Lower lobe of right lung (tissue), 2 donors: ENCODE results near the gene WDR27. TPM values are rescaled to one million over a fixed set of nuclear protein-coding genes. Genes with fewer than 3 reads are reported as not detected.
"Not testable (repeated sequence)": the region's sequence is repeated elsewhere in the genome, so short reads cannot be mapped to it uniquely, and the experiment has no call there.

Source experiments
- ATAC-seq, 2 donors: fragments of 200-7000 bp; cut with Tn5 transposase; one replicate each; pipeline ENCODE4 v1.9.1; 2020 to 2022; ENCODE audit warnings: mild to moderate bottlenecking in 2 of 2, moderate library complexity in 2 of 2
- DNase-seq: peaks from one replicate; pipeline ENCODE4 v3.0.0-alpha.2; 2020
- H3K27ac ChIP-seq: fragments of 200-600 bp; one replicate; pipeline ENCODE4 v1.8.0; 2022
- H3K27me3 ChIP-seq: fragments of 200-600 bp; one replicate; pipeline ENCODE4 v1.8.0; 2022; ENCODE audit warnings: low read depth
- H3K36me3 ChIP-seq: fragments of 200-600 bp; one replicate; pipeline ENCODE4 v1.8.0; 2022; ENCODE audit warnings: mild to moderate bottlenecking
- H3K4me1 ChIP-seq: fragments of 200-600 bp; one replicate; pipeline ENCODE4 v1.8.0; 2022
- H3K4me3 ChIP-seq: fragments of 200-600 bp; one replicate; pipeline ENCODE4 v1.8.0; 2022; ENCODE audit warnings: mild to moderate bottlenecking
- H3K9me3 ChIP-seq: fragments of 200-600 bp; one replicate; pipeline ENCODE4 v1.8.0; 2022
- intact Hi-C: fragments of 100-400 bp; cut with DNase I; formaldehyde crosslinking; loops from one replicate; pipeline ENCODE4 v1.11.0; 2022
- total RNA-seq: library from RNA; stranded (reverse); fragmentation: NEBNext Ultra II Directional; extraction: Animal tissue kit (Norgen Biotek cat#: 25700); gene quantifications from one replicate; pipeline ENCODE4 v1.2.1, GENCODE V29; 2021
- TF ChIP-seq, protein P1 (sequence below): fragments of 200-600 bp; IDR thresholded peaks from one replicate; pipeline ENCODE4 v1.8.0; 2022; ENCODE audit warnings: antibody characterized with exemption, mild to moderate bottlenecking
- donor health status: DM: no; HTN: yes; CAD: no; lungs with severe emphysema.

The WDR27 gene
- total RNA-seq, 1 donor from 2014 or later: 38.0 TPM

DNA sequence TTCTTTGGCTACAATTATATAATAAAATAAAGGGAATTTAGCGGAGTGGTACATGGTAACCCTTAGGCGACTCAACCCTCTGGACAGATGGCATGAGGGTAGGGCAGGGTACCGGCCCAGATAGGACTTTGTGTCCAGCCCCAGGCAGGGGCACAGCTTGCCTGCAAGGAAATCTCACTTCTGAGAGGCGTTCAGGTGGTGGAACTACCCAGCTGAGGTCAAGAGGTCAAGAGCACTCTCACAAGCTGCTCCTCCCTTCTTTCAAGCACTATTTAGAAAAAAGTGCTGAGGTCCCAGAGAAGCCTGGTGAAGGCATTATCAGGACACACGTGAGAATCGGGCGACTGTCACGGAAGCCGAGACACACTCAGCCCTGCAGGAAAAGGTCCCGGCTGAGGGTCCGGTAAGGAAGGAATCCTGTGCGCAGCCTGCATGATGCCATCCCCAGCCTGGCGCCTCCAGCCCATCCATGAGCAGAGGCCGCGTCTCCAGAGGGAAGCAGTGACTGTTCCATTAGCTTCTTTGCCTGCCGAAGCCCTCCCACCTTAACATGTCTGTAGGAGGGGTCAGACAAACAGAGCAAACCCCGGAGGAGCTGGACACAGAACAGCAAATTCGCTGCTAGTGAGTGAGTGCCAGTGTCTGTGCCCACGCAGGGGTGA is 54.8 kb downstream of the WDR27 start:
- peak; percentile 46 for DNase-seq
- intact Hi-C loops: no loop called here

DNA sequence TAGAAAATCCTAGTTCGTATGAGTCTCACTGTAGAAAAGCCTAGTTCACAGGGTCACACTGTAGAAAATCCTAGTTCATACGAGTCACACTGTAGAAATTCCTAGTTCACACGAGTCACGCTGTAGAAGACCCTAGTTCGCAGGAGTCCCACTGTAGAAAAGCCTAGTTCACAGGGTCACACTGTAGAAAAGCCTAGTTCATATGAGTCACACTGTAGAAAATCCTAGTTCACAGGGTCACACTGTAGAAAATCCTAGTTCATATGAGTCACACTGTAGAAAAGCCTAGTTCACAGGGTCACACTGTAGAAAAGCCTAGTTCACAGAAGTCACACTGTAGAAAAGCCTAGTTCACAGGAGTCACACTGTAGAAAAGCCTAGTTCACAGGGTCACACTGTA is 56.4 kb downstream of the WDR27 start:
- ATAC-seq, DNase-seq, H3K9me3 ChIP-seq, intact Hi-C loops, H3K27ac ChIP-seq, H3K4me3 ChIP-seq, H3K36me3 ChIP-seq, H3K4me1 ChIP-seq, H3K27me3 ChIP-seq: not testable (repeated sequence)

More for the DNA sequence above, 54.8 kb downstream of the WDR27 start:
- no peaks in the 10 kb centered on the region for H3K27me3 ChIP-seq
- H3K4me3 ChIP-seq: no peak overlapping the region
- H3K9me3 ChIP-seq: no peaks in the 10 kb centered on the region
- ATAC-seq: peak; percentile 79 to 81
- H3K27ac ChIP-seq: no peak overlapping the region
- no peaks in the 10 kb centered on the region for H3K4me1 ChIP-seq
- peaks cover 4% of the 10 kb centered on the region for H3K36me3 ChIP-seq
- TF ChIP-seq, protein P1, sequence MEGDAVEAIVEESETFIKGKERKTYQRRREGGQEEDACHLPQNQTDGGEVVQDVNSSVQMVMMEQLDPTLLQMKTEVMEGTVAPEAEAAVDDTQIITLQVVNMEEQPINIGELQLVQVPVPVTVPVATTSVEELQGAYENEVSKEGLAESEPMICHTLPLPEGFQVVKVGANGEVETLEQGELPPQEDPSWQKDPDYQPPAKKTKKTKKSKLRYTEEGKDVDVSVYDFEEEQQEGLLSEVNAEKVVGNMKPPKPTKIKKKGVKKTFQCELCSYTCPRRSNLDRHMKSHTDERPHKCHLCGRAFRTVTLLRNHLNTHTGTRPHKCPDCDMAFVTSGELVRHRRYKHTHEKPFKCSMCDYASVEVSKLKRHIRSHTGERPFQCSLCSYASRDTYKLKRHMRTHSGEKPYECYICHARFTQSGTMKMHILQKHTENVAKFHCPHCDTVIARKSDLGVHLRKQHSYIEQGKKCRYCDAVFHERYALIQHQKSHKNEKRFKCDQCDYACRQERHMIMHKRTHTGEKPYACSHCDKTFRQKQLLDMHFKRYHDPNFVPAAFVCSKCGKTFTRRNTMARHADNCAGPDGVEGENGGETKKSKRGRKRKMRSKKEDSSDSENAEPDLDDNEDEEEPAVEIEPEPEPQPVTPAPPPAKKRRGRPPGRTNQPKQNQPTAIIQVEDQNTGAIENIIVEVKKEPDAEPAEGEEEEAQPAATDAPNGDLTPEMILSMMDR: no peak

DNA sequence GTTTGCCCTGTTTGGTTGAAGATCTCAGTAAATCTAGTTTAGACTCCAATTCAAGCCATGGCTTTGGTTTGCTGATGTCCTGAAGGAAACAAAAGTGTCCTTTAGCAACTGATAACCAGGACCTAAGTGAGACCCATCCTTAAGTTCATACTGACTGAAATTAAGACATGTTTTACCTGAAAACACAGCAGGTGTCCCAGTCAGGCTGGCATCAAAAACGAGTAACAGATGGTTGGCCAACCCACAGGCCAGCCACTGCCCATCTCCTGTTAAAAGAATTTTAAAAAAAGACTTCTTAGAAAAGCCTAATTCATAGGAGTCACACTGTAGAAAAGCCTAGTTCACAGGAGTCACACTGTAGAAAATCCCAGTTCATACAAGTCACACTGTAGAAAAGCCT is 58.3 kb downstream of the WDR27 start:
- Histone ChIP-seq H3K36me3 (no peaks in the 10 kb centered on the region), H3K27me3 (no peaks in the 10 kb centered on the region), H3K9me3 (no peaks in the 10 kb centered on the region), H3K27ac (no peak overlapping the region), H3K4me1 (no peaks in the 10 kb centered on the region), H3K4me3 (no peak overlapping the region)
- intact Hi-C loops: no loop called here
- TF ChIP-seq, protein P1: no peak
- no peak for DNase-seq
- ATAC-seq: no peak

DNA sequence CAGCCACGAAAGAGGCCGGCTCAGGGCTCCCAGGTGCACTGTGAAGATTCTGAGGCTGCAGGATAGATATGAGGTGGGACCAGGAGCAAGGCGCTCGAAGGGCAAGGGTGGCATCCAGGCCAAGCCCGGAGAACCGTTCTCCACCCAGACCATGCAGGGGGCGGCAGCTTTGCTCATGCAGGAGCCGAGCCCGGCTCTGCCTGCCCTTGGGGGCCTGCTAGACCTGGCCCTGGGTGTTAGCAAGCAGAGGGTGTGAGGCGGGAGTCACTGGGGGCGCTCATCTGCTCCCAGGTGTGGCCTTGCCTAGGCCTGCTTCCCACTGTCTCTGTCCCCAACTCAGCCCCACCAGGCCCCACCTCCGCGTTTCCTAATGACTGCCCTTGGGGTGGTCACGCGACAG is 59.4 kb downstream of the WDR27 start:
- intact Hi-C loops: no loop called here

DNA sequence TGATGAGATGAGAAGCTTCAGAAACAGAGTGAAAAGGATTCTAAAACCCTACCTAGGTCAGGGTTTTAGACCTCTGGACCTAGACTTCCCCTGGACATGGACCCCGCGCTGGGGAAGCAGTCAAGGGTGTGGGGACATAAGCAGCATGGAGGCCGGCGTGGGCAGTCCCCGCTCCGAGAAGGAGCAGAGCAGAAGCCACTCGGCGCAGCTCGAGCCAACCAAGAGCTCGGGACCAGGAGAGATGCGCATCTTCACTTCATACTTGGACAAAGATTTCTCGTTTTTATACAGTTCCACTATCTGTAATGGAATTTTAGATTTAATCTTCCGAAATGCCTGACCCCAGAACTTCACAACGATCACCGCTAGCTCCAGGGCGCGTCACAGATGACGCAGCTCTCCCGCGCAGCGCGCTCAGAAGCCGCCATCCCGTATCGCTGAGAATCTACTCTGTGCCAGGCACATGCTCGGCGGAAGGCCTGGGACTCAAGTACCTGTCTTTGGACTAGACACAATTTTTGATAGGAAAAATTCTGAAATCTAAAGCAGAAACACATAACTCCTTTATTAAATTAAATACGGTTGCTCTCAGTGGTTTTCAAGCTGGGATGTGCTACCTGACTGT is 60.3 kb downstream of the WDR27 start:
- DNase-seq: peak; percentile 30
- peak in 1 of 2 donors; percentile 17 for ATAC-seq
- intact Hi-C loops: no loop called here

More for the DNA sequence above, 59.4 kb downstream of the WDR27 start:
- Histone ChIP-seq H3K36me3 (no peaks in the 10 kb centered on the region), H3K4me3 (no peak overlapping the region), H3K27ac (no peak overlapping the region), H3K27me3 (no peaks in the 10 kb centered on the region), H3K4me1 (no peaks in the 10 kb centered on the region), H3K9me3 (no peaks in the 10 kb centered on the region)
- DNase-seq: peak; percentile 28
- TF ChIP-seq, protein P1: no peak
- ATAC-seq: no peak

More for the DNA sequence above, 60.3 kb downstream of the WDR27 start:
- Histone ChIP-seq H3K27ac (no peak overlapping the region), H3K9me3 (no peaks in the 10 kb centered on the region), H3K27me3 (no peaks in the 10 kb centered on the region), H3K4me3 (no peak overlapping the region), H3K36me3 (no peaks in the 10 kb centered on the region), H3K4me1 (no peaks in the 10 kb centered on the region)
- TF ChIP-seq, protein P1: no peak
